ENCODE results near the gene EPB41L4A.

DNA sequence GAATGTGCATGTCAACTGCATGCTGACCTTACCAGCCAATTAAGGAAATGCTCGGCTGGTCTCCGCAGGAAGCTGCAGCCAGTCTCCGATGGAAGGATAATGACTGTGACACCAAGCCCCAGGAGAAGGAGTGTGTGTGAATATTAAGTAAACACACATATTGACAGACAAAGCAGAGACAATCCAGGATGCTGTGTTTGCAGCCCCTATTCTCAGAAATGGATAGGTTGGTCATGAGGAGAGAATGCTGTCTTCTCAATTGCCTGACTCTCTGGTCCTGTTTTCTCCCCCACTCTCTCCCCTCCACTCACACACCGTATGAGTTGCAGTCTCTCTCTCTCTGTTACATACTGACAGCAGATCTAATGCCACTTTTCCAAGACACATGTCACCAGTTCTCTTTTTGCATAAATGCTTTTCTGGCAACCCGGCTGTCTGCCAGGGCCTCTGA lies 85.7 kb downstream of the EPB41L4A start:
- no peak for TF ChIP-seq POLR2A (IDR thresholded peaks at IDR 0.05; ENCODE audit: low read depth)
- TF ChIP-seq, protein P1, sequence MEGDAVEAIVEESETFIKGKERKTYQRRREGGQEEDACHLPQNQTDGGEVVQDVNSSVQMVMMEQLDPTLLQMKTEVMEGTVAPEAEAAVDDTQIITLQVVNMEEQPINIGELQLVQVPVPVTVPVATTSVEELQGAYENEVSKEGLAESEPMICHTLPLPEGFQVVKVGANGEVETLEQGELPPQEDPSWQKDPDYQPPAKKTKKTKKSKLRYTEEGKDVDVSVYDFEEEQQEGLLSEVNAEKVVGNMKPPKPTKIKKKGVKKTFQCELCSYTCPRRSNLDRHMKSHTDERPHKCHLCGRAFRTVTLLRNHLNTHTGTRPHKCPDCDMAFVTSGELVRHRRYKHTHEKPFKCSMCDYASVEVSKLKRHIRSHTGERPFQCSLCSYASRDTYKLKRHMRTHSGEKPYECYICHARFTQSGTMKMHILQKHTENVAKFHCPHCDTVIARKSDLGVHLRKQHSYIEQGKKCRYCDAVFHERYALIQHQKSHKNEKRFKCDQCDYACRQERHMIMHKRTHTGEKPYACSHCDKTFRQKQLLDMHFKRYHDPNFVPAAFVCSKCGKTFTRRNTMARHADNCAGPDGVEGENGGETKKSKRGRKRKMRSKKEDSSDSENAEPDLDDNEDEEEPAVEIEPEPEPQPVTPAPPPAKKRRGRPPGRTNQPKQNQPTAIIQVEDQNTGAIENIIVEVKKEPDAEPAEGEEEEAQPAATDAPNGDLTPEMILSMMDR (IDR thresholded peaks at IDR 0.05): no peak
